ENCODE results near the gene ZNF276.

DNA sequence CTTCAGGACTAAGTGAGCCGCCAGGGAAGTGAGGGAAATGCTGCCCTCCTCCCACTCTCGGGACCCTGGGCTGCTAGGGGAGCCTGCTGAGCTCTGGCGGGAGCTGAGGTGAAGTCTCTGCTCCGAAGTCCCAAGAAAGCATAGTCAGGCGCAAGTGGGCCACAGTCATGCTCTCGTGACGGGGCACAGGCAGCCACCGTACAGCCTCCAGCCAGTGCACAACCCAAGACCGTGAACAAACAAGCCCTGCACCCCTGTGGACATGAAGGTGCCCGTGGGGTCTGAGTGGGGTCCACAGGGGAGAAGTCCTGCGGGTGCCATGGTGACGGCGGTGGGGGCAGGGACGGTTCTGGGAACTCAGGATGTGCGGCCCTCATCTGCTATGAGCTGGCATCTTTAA, 24.7 kb downstream of the ZNF276 start:
- TF ChIP-seq, protein P1, sequence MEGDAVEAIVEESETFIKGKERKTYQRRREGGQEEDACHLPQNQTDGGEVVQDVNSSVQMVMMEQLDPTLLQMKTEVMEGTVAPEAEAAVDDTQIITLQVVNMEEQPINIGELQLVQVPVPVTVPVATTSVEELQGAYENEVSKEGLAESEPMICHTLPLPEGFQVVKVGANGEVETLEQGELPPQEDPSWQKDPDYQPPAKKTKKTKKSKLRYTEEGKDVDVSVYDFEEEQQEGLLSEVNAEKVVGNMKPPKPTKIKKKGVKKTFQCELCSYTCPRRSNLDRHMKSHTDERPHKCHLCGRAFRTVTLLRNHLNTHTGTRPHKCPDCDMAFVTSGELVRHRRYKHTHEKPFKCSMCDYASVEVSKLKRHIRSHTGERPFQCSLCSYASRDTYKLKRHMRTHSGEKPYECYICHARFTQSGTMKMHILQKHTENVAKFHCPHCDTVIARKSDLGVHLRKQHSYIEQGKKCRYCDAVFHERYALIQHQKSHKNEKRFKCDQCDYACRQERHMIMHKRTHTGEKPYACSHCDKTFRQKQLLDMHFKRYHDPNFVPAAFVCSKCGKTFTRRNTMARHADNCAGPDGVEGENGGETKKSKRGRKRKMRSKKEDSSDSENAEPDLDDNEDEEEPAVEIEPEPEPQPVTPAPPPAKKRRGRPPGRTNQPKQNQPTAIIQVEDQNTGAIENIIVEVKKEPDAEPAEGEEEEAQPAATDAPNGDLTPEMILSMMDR (IDR thresholded peaks at IDR 0.05) = no peak
- no peak for TF ChIP-seq EP300 (IDR thresholded peaks at IDR 0.05)
